Upper lobe of left lung (tissue), 4 donors: ENCODE results near the gene RALGDS.

Experiments
- CTCF ChIP-seq, 6 experiments: fragments of 450-650 bp in 4 of 6; fragments of 200-600 bp in 2 of 6; sonication (generic) in 2 of 6; IDR thresholded peaks; one replicate each; pipeline ENCODE4 v1.5.1; 2016 to 2019; ENCODE audit warnings: antibody characterized with exemption in 6 of 6
- POLR2AphosphoS5 ChIP-seq, 2 donors: sonication (generic); formaldehyde crosslinking; IDR thresholded peaks; one replicate each; pipeline ENCODE4 v1.5.1; 2017; ENCODE audit warnings: antibody characterized with exemption in 2 of 2

- no peak for TF ChIP-seq CTCF (IDR thresholded peaks at IDR 0.05)
- TF ChIP-seq POLR2AphosphoS5 (IDR thresholded peaks at IDR 0.05): no peak
Measured at GRCh38 chr9:133144904-133145851, 24.1 kb upstream of the RALGDS start.
